ENCODE results near the gene KERA.

The KERA gene

GRCh38 chr12:91019455-91019854 lies 38.4 kb downstream of the KERA start:
- H3K27ac ChIP-seq, result no peak overlapping the region
- DNase-seq (ENCODE audit: low read depth, low spot score), result no peak

DNA sequence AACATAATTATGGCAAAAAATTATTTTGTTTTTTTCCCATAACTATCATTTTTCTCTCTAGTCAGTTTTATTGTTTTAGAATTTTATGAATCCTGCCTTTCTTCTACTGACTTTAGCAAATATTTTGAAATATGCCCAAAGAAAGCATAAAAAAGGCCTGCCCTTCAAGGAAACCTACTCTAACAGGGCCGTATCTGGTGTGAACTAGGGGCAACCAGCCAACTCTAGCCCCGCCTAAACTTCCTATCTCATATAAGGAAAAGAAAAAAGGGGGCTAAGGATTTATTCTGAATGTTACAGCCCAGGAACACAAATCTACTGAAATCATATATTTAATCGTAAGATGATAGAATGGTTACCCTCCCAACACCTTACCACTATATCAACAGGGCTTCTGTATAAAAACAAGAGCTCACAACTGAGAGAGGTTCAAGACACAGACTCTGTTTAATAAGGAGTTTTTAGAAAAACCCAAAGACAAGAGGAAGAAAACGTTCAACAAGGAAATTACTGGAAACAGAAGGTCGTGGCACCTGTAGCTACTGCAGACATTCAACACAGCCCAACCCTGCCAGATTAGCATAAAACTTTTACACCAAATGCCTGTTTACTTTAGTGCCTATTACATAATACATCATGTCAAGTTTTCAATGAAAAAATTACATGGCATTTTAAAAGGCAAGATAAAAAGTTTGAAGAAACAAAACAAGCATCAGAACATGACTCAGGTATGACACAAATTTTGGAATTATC lies 40.1 kb downstream of the KERA start:
- DNase-seq (ENCODE audit: low read depth, low spot score), result no peak
- H3K27ac ChIP-seq, result no peak overlapping the region

GRCh38 chr12:91017043-91017442 lies 40.8 kb downstream of the KERA start:
- no peak overlapping the region for H3K27ac ChIP-seq
- no peak for DNase-seq (ENCODE audit: low read depth, low spot score)

DNA sequence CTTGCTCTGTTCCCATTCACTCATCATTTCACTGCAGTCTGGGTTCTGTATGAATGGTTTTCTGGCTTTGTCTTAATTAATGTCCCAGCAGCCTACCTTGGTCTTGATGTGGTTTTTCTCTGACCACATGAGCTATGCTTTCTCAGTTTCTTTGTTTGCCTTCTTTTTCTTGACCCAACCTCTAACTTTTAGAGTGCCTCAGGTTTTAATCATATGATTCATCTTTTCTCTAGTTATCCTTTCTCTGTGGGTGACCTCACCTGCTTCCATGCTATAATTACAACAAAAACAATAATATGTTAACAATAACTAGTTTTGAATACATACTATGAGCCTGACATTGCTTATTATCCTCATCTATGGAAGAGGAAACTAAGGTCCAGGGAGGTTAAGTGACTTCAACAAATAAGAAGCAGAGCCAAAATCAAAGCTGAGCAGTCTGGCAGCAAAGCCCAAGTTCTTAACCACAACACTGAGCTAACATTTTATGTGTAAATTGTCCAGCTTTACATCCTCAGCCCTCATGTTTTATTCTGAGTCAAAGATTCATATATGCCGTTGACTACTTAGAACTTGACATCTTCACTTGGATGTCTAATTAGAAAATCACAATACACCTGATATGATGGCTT lies 48.4 kb downstream of the KERA start:
- DNase-seq (ENCODE audit: low read depth, low spot score), result no peak

DNA sequence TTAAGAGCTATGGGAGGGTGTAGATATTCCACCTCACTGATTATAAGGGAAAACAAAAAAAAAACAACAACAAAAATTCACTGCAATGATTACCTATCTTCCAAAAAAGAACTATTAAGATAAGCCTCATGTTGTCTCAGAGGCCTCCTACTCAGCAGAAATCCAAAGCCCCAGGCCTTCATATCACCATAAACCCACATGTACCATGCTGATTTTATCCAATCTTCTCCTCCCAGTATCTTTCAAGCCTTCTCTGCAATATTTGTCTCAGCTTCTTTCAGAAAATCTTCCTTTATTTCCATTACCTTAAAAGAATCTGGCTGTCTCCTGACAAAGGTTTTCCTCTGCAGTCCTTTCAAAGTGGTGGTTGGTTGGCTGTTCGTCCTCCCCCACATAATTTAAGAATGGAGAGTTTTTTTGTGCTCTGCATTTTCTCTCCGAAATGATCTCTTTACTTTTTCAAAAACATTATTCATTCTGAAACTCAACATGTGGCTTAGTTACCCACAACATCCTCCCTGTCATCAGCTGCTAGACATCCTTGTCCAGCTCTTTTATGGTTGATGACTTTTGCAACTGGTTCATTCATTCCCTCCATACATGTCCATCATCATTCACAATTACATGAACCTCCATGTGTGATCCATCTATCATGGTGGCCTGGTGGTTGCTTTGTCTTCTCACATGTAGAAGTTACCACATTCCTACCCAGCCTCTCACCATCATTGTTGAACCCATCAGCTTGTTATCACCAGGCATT lies 50.1 kb downstream of the KERA start:
- DNase-seq (ENCODE audit: low read depth, low spot score), result no peak

More for the DNA sequence above, 48.4 kb downstream of the KERA start:
- H3K27ac ChIP-seq, result no peak overlapping the region

DNA sequence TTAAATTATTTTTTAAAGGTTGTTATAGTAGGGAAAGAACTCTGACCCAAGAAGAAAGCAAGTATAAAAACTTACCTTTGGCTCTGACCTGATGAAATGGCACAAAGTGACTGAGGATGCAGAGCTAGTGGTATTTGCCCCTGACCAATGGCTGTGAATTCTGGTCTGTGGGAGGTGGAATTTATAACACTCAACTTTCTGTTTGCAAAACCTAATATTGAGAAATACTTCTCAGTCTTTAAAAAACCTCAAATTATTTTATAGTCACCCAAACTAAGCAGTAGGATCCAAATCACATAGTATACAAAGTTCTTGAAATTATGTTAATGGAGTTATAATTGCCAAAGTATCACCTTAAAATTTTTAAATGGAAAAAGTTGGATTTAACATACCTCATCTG lies 53.0 kb downstream of the KERA start, which contains the start of gene EPYC:
Gene EPYC (minus strand): TSS at position 101 of the 400 bp plus-strand sequence. CDS start 2,407 bp downstream, outside the sequence.
- DNase-seq (ENCODE audit: low read depth, low spot score), result no peak
- no peak within 1 kb of the TSS for H3K27ac ChIP-seq

More for the DNA sequence above, 50.1 kb downstream of the KERA start:
- no peak overlapping the region for H3K27ac ChIP-seq

DNA sequence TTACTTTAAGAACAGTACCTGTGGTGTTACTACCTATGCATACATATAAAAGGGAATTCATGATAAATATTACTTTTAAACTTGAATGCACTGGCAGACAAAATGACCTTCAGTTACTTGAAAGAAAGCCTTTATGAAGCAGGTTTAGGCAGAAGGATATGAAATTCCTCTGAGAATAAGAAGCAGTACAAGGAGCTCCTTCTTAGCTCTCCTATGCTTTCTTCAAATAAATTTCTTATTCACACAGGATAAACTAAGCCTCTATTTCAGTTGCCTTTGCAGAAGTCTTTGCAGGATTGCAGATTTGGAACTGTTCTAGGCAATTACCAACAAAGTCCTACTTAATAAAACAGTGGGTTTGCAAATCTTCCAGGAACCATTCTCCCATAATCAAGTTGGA lies 54.1 kb downstream of the KERA start:
- no peak for DNase-seq (ENCODE audit: low read depth, low spot score)
- no peak overlapping the region for H3K27ac ChIP-seq

GRCh38 chr12:91001306-91001705 lies 56.5 kb downstream of the KERA start:
- H3K27ac ChIP-seq, result no peak overlapping the region
- DNase-seq (ENCODE audit: low read depth, low spot score), result no peak
